GM19023 (cell line): ENCODE results near the gene DENR.
A peak's percentile ranks its signal among the peaks of the same experiment; 100 is the strongest.
"Not testable (repeated sequence)": the region's sequence is repeated elsewhere in the genome, so short reads cannot be mapped to it uniquely, and the experiment has no call there.

ENCODE experiments used
- ATAC-seq: cut with Tn5 transposase; IDR thresholded peaks from one replicate; pipeline ENCODE4 v1.9.1; 2021; ENCODE audit warnings: mild to moderate bottlenecking, moderate library complexity; ENCODE audit not compliant: unreplicated experiment

The DENR gene, protein sequence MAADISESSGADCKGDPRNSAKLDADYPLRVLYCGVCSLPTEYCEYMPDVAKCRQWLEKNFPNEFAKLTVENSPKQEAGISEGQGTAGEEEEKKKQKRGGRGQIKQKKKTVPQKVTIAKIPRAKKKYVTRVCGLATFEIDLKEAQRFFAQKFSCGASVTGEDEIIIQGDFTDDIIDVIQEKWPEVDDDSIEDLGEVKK

DNA sequence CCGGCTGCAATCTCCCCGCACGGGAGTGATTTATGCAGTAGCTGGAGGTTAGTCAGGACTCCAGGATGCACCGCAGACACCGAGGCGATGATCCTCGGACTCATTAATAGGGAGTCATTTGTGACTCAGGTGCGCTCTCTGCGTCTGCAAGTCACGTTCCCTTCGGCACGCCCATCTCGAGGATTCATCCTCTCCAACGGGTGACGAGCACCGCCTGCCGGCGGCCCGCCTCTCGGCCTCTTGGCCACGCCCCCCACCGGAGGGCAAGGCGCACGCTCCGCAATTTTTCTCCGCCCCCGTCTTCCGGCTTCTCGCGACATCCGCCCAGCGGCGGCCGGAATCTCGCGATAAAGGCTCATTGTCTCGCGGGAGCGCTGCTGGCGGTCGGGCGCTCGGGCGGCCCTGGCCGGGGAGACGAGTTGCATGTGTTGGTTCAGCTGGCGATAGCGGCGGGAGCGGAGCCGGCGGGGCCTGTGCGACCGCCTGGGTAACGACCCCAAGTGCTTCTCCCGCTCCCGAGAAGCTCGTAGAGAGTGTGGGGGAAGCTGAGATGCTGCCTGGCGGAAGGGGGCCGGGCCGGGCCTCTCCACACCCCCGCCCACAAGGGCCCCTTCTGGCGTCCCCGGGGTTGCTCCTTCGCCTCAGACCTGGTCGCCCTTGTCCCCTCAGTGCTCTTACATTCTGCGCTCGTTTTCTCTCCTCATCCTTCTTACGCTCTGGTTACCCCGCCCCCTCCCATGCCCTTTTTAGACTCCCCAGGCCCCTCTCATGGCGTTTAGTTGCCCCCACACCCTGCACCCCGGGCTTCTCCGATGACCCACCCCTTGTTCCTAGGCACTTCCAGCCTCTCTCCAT lies at the start of gene DENR:
Gene DENR (plus strand): TSS at position 361 of the 855 bp plus-strand sequence. CDS start 878 bp downstream, outside the sequence.
- peak; percentile 96 for ATAC-seq

DNA sequence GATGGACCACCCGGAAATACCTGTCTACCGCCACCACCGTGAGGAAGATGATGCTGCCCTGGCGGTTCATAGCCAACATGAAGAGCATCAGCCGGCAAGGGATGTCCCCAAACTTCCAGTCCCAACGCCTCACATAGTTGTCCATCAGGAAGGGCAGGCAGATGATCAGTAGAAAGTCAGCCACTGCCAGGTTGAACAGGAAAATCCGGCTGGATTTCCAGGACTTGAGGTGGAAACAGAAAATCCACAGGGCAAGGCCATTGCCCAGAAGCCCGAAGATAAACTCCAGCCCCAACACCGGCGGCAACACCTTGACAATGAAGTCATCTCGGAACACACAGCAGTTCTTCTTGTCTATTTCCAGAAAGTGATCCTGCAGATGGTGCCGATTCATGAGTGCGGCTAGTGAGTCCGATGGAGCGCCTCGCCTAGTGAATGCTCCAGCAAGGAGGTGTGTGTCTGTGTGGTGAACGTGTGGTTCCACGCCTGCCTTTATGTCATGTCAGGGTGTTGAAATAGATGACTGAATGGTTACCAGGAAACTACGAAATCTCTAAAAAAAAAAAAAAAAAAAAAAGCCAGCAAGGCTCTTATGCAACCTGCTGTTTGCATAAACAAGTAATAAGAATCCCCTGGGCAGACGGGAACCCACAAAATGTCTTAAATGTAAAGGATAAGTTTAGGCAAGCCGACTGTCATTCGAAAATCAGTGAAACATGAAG lies 49.6 kb upstream of the DENR start, which contains the start of gene HCAR2:
Gene HCAR2 (minus strand): TSS at position 468 of the 722 bp plus-strand sequence. CDS start 74 bp downstream, at position 394.
- not testable (repeated sequence) for ATAC-seq

DNA sequence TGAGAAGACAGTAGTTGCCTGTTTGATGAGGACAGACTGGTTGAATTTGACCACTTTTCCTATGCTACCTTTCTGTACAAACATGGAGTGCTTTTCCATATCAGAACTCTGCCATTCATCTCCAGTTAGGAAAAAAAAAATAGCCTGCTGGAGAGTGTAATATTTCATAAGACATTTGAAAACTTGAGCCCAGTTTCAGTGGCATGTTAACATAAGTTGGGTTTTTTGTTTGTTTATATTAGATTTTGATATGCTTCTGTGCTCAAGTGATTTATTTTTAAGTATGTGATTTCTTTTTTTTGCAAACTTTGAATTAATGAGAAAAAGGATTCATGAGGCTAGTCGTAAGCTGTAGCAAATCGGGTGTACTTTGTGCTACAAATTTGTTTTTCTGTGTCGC lies 48.8 kb upstream of the DENR start:
- not testable (repeated sequence) for ATAC-seq

DNA sequence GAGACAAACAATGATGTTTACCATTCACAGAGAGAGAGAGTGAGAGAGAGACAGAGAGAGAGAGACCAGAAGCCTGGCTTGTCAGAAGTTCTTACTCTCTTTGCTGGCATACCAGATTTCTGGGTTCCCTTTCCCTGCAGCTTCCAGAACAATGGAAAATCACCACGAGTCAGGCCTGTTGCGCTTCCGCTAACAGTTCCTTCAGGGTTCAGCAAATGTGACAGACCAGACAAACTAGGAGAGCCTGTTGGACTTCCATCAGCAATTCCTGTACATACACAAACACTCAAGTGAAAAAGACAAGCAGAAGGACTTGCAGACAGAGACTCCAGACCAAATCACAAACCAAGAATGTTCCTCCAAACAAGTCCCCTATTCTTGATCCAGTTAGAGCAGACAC lies 43.3 kb upstream of the DENR start:
- ATAC-seq = not testable (repeated sequence)

DNA sequence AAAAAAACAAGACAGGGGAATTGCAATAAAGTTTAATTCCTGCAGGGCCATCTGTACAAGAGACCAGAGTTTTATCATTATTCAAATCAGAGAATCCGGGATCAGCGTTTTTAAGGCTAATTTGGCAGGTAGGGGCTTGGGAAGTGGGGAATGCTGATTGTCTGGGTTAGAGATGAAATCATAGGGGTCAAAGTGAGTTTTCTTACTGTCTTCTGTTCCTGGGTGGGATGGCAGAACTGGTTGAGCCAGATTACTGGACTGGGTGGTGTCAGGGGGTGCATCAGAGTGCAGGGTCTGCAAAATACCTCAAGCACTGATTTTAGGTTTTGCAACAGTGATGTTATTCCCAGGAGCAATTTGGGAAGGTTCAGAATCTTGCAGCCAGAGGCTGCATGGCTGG lies 42.3 kb upstream of the DENR start:
- not testable (repeated sequence) for ATAC-seq

DNA sequence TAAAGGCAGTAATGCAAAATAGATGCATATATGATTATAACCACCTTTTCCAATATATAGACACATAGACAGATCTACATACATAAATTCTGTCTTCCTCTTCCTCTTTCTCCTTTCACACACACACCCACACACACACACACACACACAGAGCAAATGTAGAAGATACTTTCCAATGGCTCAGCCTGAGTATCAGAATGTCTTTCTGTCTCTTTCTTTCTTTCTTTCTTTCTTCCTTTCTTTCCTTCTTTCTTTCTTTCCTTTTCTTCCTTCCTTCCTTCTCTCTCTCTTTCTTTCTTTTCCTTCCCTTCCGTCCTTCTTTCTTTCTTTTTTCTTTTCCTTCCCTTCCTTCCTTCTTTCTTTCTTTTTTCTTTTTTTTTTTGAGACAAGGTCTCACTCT lies 41.4 kb upstream of the DENR start:
- ATAC-seq = not testable (repeated sequence)

DNA sequence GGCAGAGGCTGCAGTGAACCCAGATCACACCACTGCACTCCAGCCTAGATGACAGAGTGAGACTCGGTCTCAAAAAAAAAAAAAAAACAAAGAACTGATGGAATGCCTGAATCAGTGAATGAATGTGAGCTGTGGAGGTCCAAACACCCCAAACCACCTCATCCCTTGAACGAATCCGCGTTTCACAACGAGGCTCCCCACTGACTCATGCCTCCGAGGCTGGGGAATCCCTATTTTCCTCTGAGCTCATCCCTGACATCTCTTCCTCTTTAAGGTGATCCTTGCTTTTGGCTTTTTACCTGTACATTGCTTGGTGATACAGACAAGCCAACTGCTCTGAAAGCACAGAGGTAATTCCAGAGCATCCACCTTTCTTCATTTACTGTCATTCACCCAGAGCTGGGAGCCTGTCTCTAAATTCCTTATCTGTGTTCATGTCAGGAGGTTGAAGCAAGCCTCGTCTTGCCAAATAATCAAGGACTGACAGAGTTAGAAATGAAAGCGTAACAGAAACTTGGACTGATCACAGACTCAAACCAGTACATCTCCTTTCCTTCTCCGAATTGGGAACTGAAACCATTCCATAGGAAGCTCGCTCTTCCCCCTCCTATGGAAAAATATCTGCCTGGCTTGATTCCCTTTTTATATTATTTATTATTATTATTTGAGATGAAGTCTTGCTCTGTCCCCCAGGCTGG lies 39.0 kb upstream of the DENR start:
- not testable (repeated sequence) for ATAC-seq

DNA sequence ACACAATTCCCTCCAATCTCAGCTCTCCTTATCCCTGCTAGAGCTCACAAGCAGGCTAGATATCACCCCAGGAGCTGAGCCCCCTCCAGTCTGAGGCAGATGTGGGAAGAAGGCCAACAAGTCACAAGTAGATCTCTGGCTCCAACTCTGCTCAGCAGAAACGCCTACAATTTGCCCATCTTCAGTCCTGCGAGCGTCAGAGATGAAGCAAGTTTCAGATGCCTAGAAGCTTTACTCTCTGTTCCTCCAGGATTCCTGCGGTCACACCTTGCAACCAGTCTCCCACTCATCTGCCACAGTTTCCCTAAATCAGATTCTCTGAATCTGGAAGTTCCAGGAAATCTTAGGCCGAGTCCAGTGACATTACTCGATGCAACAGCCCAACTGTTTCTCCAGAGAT lies 37.4 kb upstream of the DENR start:
- ATAC-seq = not testable (repeated sequence)

DNA sequence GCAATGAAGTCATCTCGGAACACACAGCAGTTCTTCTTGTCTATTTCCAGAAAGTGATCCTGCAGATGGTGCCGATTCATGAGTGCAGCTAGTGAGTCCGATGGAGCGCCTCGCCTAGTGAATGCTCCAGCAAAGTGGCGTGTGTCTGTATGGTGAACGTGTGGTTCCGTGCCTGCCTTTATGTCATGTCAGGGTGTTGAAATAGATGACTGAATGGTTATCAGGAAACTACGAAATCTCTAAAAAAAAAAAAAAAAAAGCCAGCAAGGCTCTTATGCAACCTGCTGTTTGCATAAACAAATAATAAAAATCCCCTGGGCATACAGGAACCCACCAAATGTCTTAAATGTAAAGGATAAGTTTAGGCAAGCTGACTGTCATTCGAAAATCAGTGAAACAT lies 36.0 kb upstream of the DENR start, which contains the start of gene HCAR3:
Gene HCAR3 (minus strand): TSS at position 154 of the 400 bp plus-strand sequence. CDS start 74 bp downstream, at position 80.
- ATAC-seq = not testable (repeated sequence)

DNA sequence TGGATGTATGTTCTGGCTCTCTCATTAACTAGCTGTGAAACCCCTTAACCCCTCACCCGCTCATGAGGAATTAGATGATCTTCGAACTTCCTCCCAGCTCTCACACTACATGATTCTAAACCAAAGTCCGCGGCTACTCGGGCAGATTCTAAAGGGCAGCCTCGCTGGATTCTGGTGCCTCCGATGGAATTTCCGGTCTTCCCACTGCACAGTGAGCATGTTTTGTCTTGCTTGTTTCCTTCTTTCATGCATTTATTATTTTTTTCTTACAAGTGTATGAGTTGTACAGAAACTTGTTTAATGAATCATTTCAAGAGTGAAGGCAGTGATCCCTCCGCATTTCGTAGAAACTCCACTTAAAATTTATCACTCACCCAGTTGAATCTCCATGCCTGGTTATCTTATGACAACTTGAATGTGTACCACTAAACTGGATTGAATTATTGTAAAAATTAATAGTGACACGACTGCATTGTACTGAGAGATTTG lies 31.5 kb upstream of the DENR start:
- ATAC-seq = no peak

DNA sequence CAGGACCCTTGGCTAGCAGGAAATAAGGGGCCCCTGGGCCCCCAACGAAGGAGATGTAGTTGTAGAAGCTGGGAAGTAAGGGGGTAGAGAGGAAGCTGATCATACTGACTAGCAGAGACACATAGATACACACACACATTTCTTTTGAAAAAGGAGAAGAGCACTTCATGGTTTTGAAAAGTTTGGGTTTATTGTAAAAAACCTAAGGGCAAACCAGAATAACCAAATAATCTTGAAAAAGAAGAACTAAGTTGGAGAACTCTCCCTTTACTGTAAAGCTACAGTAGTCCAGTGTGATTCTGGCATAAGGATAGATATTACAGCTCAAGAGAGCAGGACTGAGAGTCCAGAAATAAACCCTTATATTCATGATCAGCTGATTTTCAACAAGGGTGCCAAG lies 30.2 kb upstream of the DENR start:
- ATAC-seq = no peak

DNA sequence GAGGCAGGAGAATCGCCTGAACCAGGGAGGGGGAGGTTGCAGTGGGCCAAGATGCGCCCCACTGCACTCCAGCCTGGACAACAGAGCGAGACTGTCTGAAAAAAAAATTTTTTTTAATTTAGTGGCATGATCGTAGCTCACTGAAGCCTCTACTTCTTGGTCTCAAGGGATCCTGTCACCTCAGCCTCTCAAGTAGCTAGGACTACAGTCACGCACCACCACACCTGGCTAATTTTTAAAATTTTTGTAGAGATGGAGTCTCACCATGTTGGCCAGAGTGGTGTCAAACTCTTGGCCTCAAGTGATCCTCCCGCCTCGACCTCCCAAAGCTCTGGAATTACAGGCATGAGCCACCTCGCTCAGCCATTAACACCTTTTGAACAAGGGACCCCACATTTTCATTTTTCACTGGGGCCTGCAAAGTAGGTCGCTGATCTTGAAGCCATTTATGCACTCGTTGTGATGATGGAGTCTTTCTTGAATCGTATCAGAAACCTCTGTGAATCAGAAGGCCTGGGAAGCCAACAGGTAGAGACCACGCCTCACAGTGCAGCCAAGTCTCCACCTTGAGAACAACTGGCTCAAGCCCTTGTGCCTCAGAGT lies 27.9 kb upstream of the DENR start:
- no peak for ATAC-seq

DNA sequence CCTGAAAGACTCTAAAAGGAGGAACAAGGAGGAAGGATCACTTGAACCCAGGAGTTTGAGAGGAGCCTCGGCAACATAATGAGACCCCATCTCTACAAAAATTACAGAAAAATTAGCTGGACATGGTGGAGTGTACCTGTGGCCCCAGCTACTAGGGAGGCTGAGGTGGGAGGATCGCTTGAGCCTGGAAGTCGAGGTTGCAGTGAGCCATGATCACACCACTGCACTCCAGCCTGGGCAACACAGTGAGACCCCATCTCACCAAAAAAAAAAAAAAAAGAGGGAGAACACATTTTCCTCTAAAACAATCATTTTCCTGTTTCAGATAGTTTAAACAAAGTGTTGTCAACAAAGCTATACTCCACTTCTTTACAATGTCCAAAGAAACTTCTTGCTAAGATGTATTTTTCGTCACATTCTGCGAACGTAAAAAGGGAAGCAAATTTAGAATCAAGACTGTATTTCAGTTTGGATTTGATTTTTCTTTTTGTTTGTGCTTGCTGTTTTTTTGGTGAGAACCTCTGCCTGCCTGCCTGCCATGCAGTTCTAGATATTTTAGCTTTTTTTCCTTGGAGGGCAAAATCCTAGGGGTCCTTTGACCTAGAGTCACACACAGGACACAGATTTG lies 27.1 kb upstream of the DENR start:
- no peak for ATAC-seq

DNA sequence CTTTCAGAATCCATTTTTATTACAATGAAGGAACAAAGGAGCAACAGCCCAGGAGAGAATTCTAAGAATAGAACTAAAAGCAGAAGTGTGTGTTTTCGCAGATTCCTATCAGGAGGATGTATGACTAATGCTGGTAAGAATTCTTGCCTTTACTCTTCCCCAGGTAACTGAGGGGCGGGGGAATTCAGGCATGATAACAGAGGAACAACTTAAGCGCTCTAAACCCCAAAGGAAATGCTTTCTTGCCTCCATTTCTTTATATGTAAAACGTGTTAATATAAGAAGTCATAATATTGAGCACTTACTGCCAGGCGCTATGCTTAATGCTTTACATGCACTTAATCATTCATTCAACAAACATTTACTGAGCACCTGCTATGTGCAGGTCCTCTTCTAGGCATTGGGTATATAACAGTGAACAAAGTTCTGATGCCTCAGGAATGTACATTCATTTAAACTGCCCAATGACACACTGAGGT lies 26.5 kb upstream of the DENR start:
- ATAC-seq = no peak

DNA sequence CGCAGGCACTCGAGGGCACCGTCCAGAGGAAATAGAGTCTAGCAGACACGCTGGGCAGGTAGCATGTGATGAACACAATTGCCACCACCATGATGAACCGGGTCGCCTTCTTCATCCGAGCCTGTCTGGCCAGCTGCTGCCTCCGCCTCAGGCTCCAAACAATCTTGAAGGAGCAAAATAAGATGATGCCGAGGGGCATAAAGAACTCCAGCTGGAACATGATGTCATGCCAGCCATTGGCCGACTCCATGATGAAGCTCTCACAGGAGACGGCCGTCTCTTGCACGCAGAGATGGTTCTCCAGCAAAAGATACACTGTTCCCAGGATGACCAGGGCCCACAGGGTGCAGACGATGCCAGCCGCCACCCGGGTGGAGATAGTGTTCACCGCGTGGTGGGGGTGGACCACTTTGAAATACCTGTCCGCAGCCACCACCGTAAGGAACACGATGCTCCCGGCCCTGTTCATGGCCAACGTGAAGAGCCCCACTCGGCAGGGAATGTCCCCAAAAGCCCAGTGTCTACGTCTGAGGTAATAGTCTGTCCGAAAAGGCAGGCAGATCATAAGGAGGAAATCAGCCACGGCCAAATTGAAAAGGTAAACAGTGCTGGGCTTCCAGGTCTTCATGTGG lies 22.9 kb upstream of the DENR start:
- no peak for ATAC-seq

DNA sequence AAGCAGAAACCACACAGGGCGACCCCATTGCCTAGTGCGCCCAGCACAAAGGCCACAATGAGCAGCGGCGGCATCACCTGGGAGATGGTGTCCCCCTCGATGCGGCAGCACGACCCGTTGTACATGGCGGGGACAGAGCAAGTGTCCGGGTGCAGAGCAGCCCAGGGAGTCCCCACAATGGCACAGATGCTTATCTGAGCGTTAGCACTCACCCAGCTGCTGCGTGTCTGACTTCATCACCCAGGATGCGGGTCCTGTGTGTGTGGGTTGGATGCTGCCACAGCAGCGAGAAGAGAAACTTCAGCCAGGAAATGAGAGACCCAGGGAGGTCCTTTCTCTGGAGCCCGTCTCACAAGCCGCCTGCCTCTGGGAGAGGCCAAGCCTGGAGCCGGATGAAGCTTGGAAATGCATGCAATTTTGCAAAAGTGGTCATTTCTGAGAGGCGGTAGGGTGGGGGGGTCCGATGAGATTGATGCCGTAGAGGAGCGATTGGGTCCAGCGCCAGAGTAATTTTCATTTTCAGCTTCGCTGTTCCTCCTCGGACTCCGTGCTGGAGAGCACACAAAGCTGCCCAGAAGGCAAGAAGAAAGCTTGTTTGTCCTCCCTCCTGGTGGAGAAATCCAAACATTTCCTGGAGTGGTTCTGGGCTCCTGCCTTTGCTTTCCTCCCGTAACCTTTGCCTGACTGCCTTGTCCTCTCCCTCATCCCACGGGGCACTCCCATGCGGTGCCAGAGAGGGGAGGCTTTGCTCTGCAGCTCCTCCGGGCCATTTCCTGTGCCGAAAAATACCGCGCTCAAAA lies 22.2 kb upstream of the DENR start, which contains the start of gene HCAR1:
Gene HCAR1 (minus strand): TSS at position 630 of the 800 bp plus-strand sequence. CDS start 505 bp downstream, at position 125.
- ATAC-seq = no peak

DNA sequence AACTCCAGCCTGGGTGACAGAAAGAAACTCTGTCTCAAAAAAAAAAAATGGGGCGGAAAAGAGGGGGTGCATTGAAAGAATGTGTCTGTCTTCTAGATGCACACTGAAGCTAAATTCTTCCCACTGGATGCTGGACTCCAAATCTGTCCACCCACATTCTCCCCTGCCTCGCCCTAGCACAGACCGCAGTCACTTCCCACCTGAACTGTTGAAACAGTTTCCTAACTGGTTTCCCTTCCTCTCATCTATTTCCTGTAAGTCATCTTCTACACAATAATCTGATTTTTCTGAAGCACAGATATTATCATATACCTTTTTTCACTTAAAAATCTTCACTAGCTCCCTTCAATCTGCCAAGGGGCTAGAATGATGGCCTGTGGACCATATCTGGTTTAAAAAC lies 20.5 kb upstream of the DENR start:
- no peak for ATAC-seq

DNA sequence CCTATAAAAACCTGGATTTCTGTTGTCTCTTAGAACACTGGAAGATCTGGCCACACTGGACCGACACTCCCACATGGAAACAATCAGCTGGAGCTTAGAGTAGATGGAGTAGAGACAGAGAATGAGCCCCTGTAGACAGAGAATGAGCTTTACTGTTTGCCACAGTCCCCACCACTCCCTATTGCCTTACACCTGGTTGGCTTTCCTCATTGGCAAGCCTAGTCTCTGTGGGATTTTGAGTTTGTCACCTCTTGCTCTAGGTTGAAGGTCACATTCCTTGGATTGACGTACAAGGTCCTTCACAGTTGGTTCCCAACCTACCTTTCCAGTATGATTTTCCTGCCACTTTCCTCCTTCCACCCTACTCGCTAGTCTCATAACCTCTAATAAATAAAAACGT lies 20.0 kb upstream of the DENR start:
- ATAC-seq = no peak
